ENCODE measurements around the gene KCNN3.
"Not testable (repeated sequence)": the region's sequence is repeated elsewhere in the genome, so short reads cannot be mapped to it uniquely, and the experiment has no call there.

The KCNN3 gene

GRCh38 chr1:154870115-154870571 lies at the start of gene KCNN3:
TSS of gene KCNN3 (minus strand) at chr1:154870281. CDS start at chr1:154869964, 317 bp downstream.
- H3K27ac Mint-ChIP-seq = no peak within 1 kb of the TSS
- H3K4me3 Mint-ChIP-seq = peak within 1 kb of the TSS; percentile 53

GRCh38 chr1:154913273-154913672 lies 43.2 kb upstream of the KCNN3 start:
- H3K36me3 Mint-ChIP-seq (ENCODE audit: low read depth) = peaks cover 8% of the 10 kb centered on the region
- no peak overlapping the region for H3K27ac Mint-ChIP-seq
- H3K9me3 Mint-ChIP-seq = peaks cover 6% of the 10 kb centered on the region
- DNase-seq (ENCODE audit: low spot score) = no peak
- no peaks in the 10 kb centered on the region for H3K4me1 Mint-ChIP-seq (ENCODE audit: low read depth)
- H3K4me3 Mint-ChIP-seq = no peak overlapping the region
- H3K27me3 Mint-ChIP-seq (ENCODE audit: low read depth) = peaks cover 4% of the 10 kb centered on the region

More at GRCh38 chr1:154870115-154870571, at the start of gene KCNN3:
- peaks cover 15% of the 10 kb centered on the region for H3K4me1 Mint-ChIP-seq (ENCODE audit: low read depth)
- H3K9me3 Mint-ChIP-seq = no peaks in the 10 kb centered on the region
- H3K27me3 Mint-ChIP-seq (ENCODE audit: low read depth) = peaks cover 26% of the 10 kb centered on the region
- no peaks in the 10 kb centered on the region for H3K36me3 Mint-ChIP-seq (ENCODE audit: low read depth)
- DNase-seq (ENCODE audit: low spot score) = peak; percentile 63

GRCh38 chr1:154912755-154913154 lies 42.7 kb upstream of the KCNN3 start:
- no peak for DNase-seq (ENCODE audit: low spot score)
- no peak overlapping the region for H3K4me3 Mint-ChIP-seq
- no peak overlapping the region for H3K27ac Mint-ChIP-seq
- H3K9me3 Mint-ChIP-seq = peaks cover 6% of the 10 kb centered on the region
- no peaks in the 10 kb centered on the region for H3K4me1 Mint-ChIP-seq (ENCODE audit: low read depth)
- peaks cover 4% of the 10 kb centered on the region for H3K27me3 Mint-ChIP-seq (ENCODE audit: low read depth)
- peaks cover 8% of the 10 kb centered on the region for H3K36me3 Mint-ChIP-seq (ENCODE audit: low read depth)

GRCh38 chr1:154911691-154912550 lies 41.8 kb upstream of the KCNN3 start:
- Mint-ChIP-seq H3K9me3 (peaks cover 6% of the 10 kb centered on the region), H3K36me3 (ENCODE audit: low read depth) (peaks cover 7% of the 10 kb centered on the region), H3K27ac (no peak overlapping the region)

GRCh38 chr1:154910851-154911250 lies 40.8 kb upstream of the KCNN3 start:
- no peak overlapping the region for H3K4me3 Mint-ChIP-seq
- H3K9me3 Mint-ChIP-seq = no peaks in the 10 kb centered on the region
- peaks cover 4% of the 10 kb centered on the region for H3K27me3 Mint-ChIP-seq (ENCODE audit: low read depth)
- H3K27ac Mint-ChIP-seq = no peak overlapping the region
- no peak for DNase-seq (ENCODE audit: low spot score)
- no peaks in the 10 kb centered on the region for H3K4me1 Mint-ChIP-seq (ENCODE audit: low read depth)
- H3K36me3 Mint-ChIP-seq (ENCODE audit: low read depth) = no peaks in the 10 kb centered on the region

More at GRCh38 chr1:154911691-154912550, 41.8 kb upstream of the KCNN3 start:
- Mint-ChIP-seq H3K4me1 (ENCODE audit: low read depth) (no peaks in the 10 kb centered on the region), H3K27me3 (ENCODE audit: low read depth) (peaks cover 4% of the 10 kb centered on the region), H3K4me3 (no peak overlapping the region)
- no peak for DNase-seq (ENCODE audit: low spot score)

GRCh38 chr1:154908937-154909336 lies 38.9 kb upstream of the KCNN3 start:
- H3K4me3 Mint-ChIP-seq = no peak overlapping the region
- no peak overlapping the region for H3K27ac Mint-ChIP-seq
- DNase-seq (ENCODE audit: low spot score) = no peak
- no peaks in the 10 kb centered on the region for H3K4me1 Mint-ChIP-seq (ENCODE audit: low read depth)
- peaks cover 4% of the 10 kb centered on the region for H3K27me3 Mint-ChIP-seq (ENCODE audit: low read depth)
- H3K36me3 Mint-ChIP-seq (ENCODE audit: low read depth) = no peaks in the 10 kb centered on the region
- H3K9me3 Mint-ChIP-seq = no peaks in the 10 kb centered on the region

GRCh38 chr1:154908129-154908528 lies 38.0 kb upstream of the KCNN3 start:
- DNase-seq (ENCODE audit: low spot score); H3K4me1 Mint-ChIP-seq (ENCODE audit: low read depth); H3K36me3 Mint-ChIP-seq (ENCODE audit: low read depth): not testable (repeated sequence)

GRCh38 chr1:154906621-154907081 lies 36.6 kb upstream of the KCNN3 start:
- Mint-ChIP-seq H3K4me3 (no peak overlapping the region), H3K4me1 (ENCODE audit: low read depth) (no peaks in the 10 kb centered on the region), H3K36me3 (ENCODE audit: low read depth) (no peaks in the 10 kb centered on the region), H3K9me3 (no peaks in the 10 kb centered on the region), H3K27me3 (ENCODE audit: low read depth) (peaks cover 4% of the 10 kb centered on the region), H3K27ac (no peak overlapping the region)
- DNase-seq (ENCODE audit: low spot score) = no peak

More at GRCh38 chr1:154908129-154908528, 38.0 kb upstream of the KCNN3 start:
- not testable (repeated sequence) for H3K27me3 Mint-ChIP-seq (ENCODE audit: low read depth); H3K9me3 Mint-ChIP-seq; H3K27ac Mint-ChIP-seq; H3K4me3 Mint-ChIP-seq

GRCh38 chr1:154902938-154903566 lies 33.0 kb upstream of the KCNN3 start:
- Mint-ChIP-seq H3K9me3 (no peaks in the 10 kb centered on the region), H3K4me1 (ENCODE audit: low read depth) (no peaks in the 10 kb centered on the region), H3K27ac (no peak overlapping the region), H3K27me3 (ENCODE audit: low read depth) (peaks cover 3% of the 10 kb centered on the region), H3K36me3 (ENCODE audit: low read depth) (no peaks in the 10 kb centered on the region), H3K4me3 (no peak overlapping the region)
- DNase-seq (ENCODE audit: low spot score) = no peak

GRCh38 chr1:154901591-154901990 lies 31.5 kb upstream of the KCNN3 start:
- H3K27me3 Mint-ChIP-seq (ENCODE audit: low read depth) = peaks cover 3% of the 10 kb centered on the region
- no peaks in the 10 kb centered on the region for H3K9me3 Mint-ChIP-seq
- no peak overlapping the region for H3K4me3 Mint-ChIP-seq

GRCh38 chr1:154899041-154899440 lies 29.0 kb upstream of the KCNN3 start:
- no peak for DNase-seq (ENCODE audit: low spot score)
- Mint-ChIP-seq H3K36me3 (ENCODE audit: low read depth) (no peaks in the 10 kb centered on the region), H3K27ac (no peak overlapping the region), H3K27me3 (ENCODE audit: low read depth) (peaks cover 8% of the 10 kb centered on the region), H3K9me3 (no peaks in the 10 kb centered on the region), H3K4me1 (ENCODE audit: low read depth) (no peaks in the 10 kb centered on the region), H3K4me3 (no peak overlapping the region)

More at GRCh38 chr1:154901591-154901990, 31.5 kb upstream of the KCNN3 start:
- Mint-ChIP-seq H3K36me3 (ENCODE audit: low read depth) (no peaks in the 10 kb centered on the region), H3K27ac (no peak overlapping the region), H3K4me1 (ENCODE audit: low read depth) (no peaks in the 10 kb centered on the region)
- no peak for DNase-seq (ENCODE audit: low spot score)

GRCh38 chr1:154896771-154897286 lies 26.7 kb upstream of the KCNN3 start:
- Mint-ChIP-seq H3K27ac (no peak overlapping the region), H3K4me1 (ENCODE audit: low read depth) (no peaks in the 10 kb centered on the region), H3K27me3 (ENCODE audit: low read depth) (peaks cover 20% of the 10 kb centered on the region), H3K4me3 (no peak overlapping the region), H3K9me3 (no peaks in the 10 kb centered on the region), H3K36me3 (ENCODE audit: low read depth) (no peaks in the 10 kb centered on the region)
- DNase-seq (ENCODE audit: low spot score) = no peak

- no peak overlapping the region for H3K4me3 Mint-ChIP-seq
- no peaks in the 10 kb centered on the region for H3K36me3 Mint-ChIP-seq (ENCODE audit: low read depth)
- H3K9me3 Mint-ChIP-seq = no peaks in the 10 kb centered on the region
- no peak for DNase-seq (ENCODE audit: low spot score)
- H3K27ac Mint-ChIP-seq = no peak overlapping the region
- peaks cover 1% of the 10 kb centered on the region for H3K4me1 Mint-ChIP-seq (ENCODE audit: low read depth)
- H3K27me3 Mint-ChIP-seq (ENCODE audit: low read depth) = peaks cover 25% of the 10 kb centered on the region
Observed at GRCh38 chr1:154895798-154896197, 25.7 kb upstream of the KCNN3 start.

- Mint-ChIP-seq H3K27ac (no peak overlapping the region), H3K9me3 (no peaks in the 10 kb centered on the region), H3K36me3 (ENCODE audit: low read depth) (no peaks in the 10 kb centered on the region), H3K4me3 (no peak overlapping the region), H3K27me3 (ENCODE audit: low read depth) (peaks cover 22% of the 10 kb centered on the region), H3K4me1 (ENCODE audit: low read depth) (peaks cover 9% of the 10 kb centered on the region)
- DNase-seq (ENCODE audit: low spot score) = no peak
Observed at GRCh38 chr1:154891452-154891851, 21.4 kb upstream of the KCNN3 start.

Measured in T-helper 2 cell treated with Interferon-gamma antibody and Interleukin-4, amounts not matched to agents 5 μg/mL and 100 μg/mL, for 36 hours (primary cell).